ENCODE results near the gene QRFP. TPM values are rescaled to one million over a fixed set of nuclear protein-coding genes. Genes with fewer than 3 reads are reported as not detected.

The QRFP gene
- total RNA-seq, 1 experiment from 2014 or later = not detected

GRCh38 chr9:130890870-130891687 lies 5.5 kb downstream of the QRFP start:
- no peak overlapping the region for H3K27ac Mint-ChIP-seq (ENCODE audit: low read depth, unreplicated experiment)
- H3K4me1 Mint-ChIP-seq (ENCODE audit: insufficient read depth, unreplicated experiment) = no peaks in the 10 kb centered on the region
- POLR2A ChIA-PET = no interaction called here

GRCh38 chr9:130890124-130890523 lies 6.5 kb downstream of the QRFP start:
- POLR2A ChIA-PET = no interaction called here
- intact Hi-C loops (cut with micrococcal nuclease) = no loop called here
- no peaks in the 10 kb centered on the region for H3K4me1 Mint-ChIP-seq (ENCODE audit: insufficient read depth, unreplicated experiment)

More at GRCh38 chr9:130890870-130891687, 5.5 kb downstream of the QRFP start:
- intact Hi-C loops (cut with micrococcal nuclease) = no loop called here
- no peaks in the 10 kb centered on the region for H3K27me3 Mint-ChIP-seq (ENCODE audit: insufficient read depth, unreplicated experiment)
- H3K4me3 Mint-ChIP-seq (ENCODE audit: unreplicated experiment) = no peak overlapping the region
- peaks cover 67% of the 10 kb centered on the region for H3K36me3 Mint-ChIP-seq (ENCODE audit: insufficient read depth, unreplicated experiment)
- no TSS peak for BruUV-seq (replicated peaks)
- no peak for TF ChIP-seq CTCF (IDR thresholded peaks at IDR 0.05; ENCODE audit: unreplicated experiment)
- CTCF ChIA-PET = interaction anchor here (0.6 to 1.6 kb wide), 4 partner anchors 10 to 155 kb away, joined by 3 to 9 read pairs (median 5); no protein-coding TSS in a partner anchor
- H3K9me3 Mint-ChIP-seq (ENCODE audit: unreplicated experiment) = no peaks in the 10 kb centered on the region
- no peak for DNase-seq (ENCODE audit: unreplicated experiment)

GRCh38 chr9:130888146-130888885 lies 8.3 kb downstream of the QRFP start:
- peaks cover 89% of the 10 kb centered on the region for H3K36me3 Mint-ChIP-seq (ENCODE audit: insufficient read depth, unreplicated experiment)
- H3K27me3 Mint-ChIP-seq (ENCODE audit: insufficient read depth, unreplicated experiment) = no peaks in the 10 kb centered on the region
- ChIA-PET POLR2A (no interaction called here), CTCF (interaction anchor here (0.7 to 1.2 kb wide), 2 partner anchors 12 to 22 kb away, joined by 3 read pairs; no protein-coding TSS in a partner anchor)
- no TSS peak for BruUV-seq (replicated peaks)
- no peak for DNase-seq (ENCODE audit: unreplicated experiment)
- H3K27ac Mint-ChIP-seq (ENCODE audit: low read depth, unreplicated experiment) = no peak overlapping the region
- no peaks in the 10 kb centered on the region for H3K9me3 Mint-ChIP-seq (ENCODE audit: unreplicated experiment)
- no peak for TF ChIP-seq CTCF (IDR thresholded peaks at IDR 0.05; ENCODE audit: unreplicated experiment)
- intact Hi-C loops (cut with micrococcal nuclease) = no loop called here
- no peaks in the 10 kb centered on the region for H3K4me1 Mint-ChIP-seq (ENCODE audit: insufficient read depth, unreplicated experiment)
- no peak overlapping the region for H3K4me3 Mint-ChIP-seq (ENCODE audit: unreplicated experiment)

More at GRCh38 chr9:130890124-130890523, 6.5 kb downstream of the QRFP start:
- BruUV-seq (replicated peaks) = no TSS peak
- Mint-ChIP-seq H3K9me3 (ENCODE audit: unreplicated experiment) (no peaks in the 10 kb centered on the region), H3K27me3 (ENCODE audit: insufficient read depth, unreplicated experiment) (no peaks in the 10 kb centered on the region), H3K36me3 (ENCODE audit: insufficient read depth, unreplicated experiment) (peaks cover 71% of the 10 kb centered on the region), H3K4me3 (ENCODE audit: unreplicated experiment) (no peak overlapping the region), H3K27ac (ENCODE audit: low read depth, unreplicated experiment) (no peak overlapping the region)
- CTCF ChIA-PET = interaction anchor here (0.7 to 1.7 kb wide), 5 partner anchors 11 to 189 kb away, joined by 3 to 9 read pairs (median 4); no protein-coding TSS in a partner anchor
- no peak for TF ChIP-seq CTCF (IDR thresholded peaks at IDR 0.05; ENCODE audit: unreplicated experiment)
- no peak for DNase-seq (ENCODE audit: unreplicated experiment)

- no peak for TF ChIP-seq CTCF (IDR thresholded peaks at IDR 0.05; ENCODE audit: unreplicated experiment)
- DNase-seq (ENCODE audit: unreplicated experiment) = no peak
- intact Hi-C loops (cut with micrococcal nuclease) = no loop called here
- H3K9me3 Mint-ChIP-seq (ENCODE audit: unreplicated experiment) = no peaks in the 10 kb centered on the region
- ChIA-PET POLR2A (interaction anchor here (1.0 kb wide), 1 partner anchor 194 kb away, joined by 3 read pairs; the partner anchor contains the start of gene EXOSC2), CTCF (no interaction called here)
- BruUV-seq (replicated peaks) = no TSS peak
- H3K27ac Mint-ChIP-seq (ENCODE audit: low read depth, unreplicated experiment) = no peak overlapping the region
- H3K4me1 Mint-ChIP-seq (ENCODE audit: insufficient read depth, unreplicated experiment) = no peaks in the 10 kb centered on the region
- peaks cover 92% of the 10 kb centered on the region for H3K36me3 Mint-ChIP-seq (ENCODE audit: insufficient read depth, unreplicated experiment)
- no peak overlapping the region for H3K4me3 Mint-ChIP-seq (ENCODE audit: unreplicated experiment)
- H3K27me3 Mint-ChIP-seq (ENCODE audit: insufficient read depth, unreplicated experiment) = no peaks in the 10 kb centered on the region
Observed at GRCh38 chr9:130887494-130888144, 9.0 kb downstream of the QRFP start.

All from MCF 10A (cell line).